ENCODE data around the gene NCOA6.

The NCOA6 gene

GRCh38 chr20:34705397-34706301, 119.8 kb downstream of the NCOA6 start:
- Histone ChIP-seq H3K9me3 (no peaks in the 10 kb centered on the region), H3K4me1 (peaks cover 0 to 37% (median 23%) of the 10 kb centered on the region in 4 donors), H3K4me3 (peak overlapping the region in 1 of 2 donors; percentile 84), H3K27me3 (no peaks in the 10 kb centered on the region), H3K27ac (peak overlapping the region; percentile 96 to 99), H3K36me3 (no peaks in the 10 kb centered on the region)
- no peak for TF ChIP-seq CTCF (IDR thresholded peaks at IDR 0.05)
- intact Hi-C loops (cut with DNase I; ENCODE audit: low total_unique reads): loop anchor here (5.0 kb wide), 2 partner anchors 128 to 148 kb away; partner anchors contain the start of gene MAP1LC3A
- peak in 1 of 2 donors; percentile 68 for DNase-seq

- Histone ChIP-seq H3K9me3 (no peaks in the 10 kb centered on the region), H3K36me3 (no peaks in the 10 kb centered on the region), H3K4me3 (peak overlapping the region; percentile 84 to 88), H3K4me1 (peaks cover 0 to 30% (median 19%) of the 10 kb centered on the region in 4 donors), H3K27ac (peak overlapping the region; percentile 96 to 99), H3K27me3 (no peaks in the 10 kb centered on the region)
- no peak for DNase-seq
- intact Hi-C loops (cut with DNase I; ENCODE audit: low total_unique reads): loop anchor here (5.0 kb wide), 2 partner anchors 128 to 148 kb away; partner anchors contain the start of gene MAP1LC3A
- TF ChIP-seq CTCF (IDR thresholded peaks at IDR 0.05): no peak
Measured at GRCh38 chr20:34705008-34705396, 120.4 kb downstream of the NCOA6 start.

GRCh38 chr20:34704177-34705007, 121.1 kb downstream of the NCOA6 start, which contains the start of gene TP53INP2:
TSS of gene TP53INP2 (plus strand) at chr20:34704344. CDS start at chr20:34708740, 4,396 bp downstream.
- intact Hi-C loops (cut with DNase I; ENCODE audit: low total_unique reads): loop anchor here (5.0 kb wide), 2 partner anchors 127 to 147 kb away; partner anchors contain the start of gene MAP1LC3A
- no peak for TF ChIP-seq CTCF (IDR thresholded peaks at IDR 0.05)
- H3K4me3 ChIP-seq: peak within 1 kb of the TSS; percentile 84 to 88
- H3K4me1 ChIP-seq: peaks cover 0 to 30% (median 19%) of the 10 kb centered on the region in 4 donors
- H3K27me3 ChIP-seq: no peaks in the 10 kb centered on the region
- DNase-seq: peak; percentile 91 to 96
- H3K9me3 ChIP-seq: no peaks in the 10 kb centered on the region
- peak within 1 kb of the TSS; percentile 96 to 99 for H3K27ac ChIP-seq
- H3K36me3 ChIP-seq: no peaks in the 10 kb centered on the region

- intact Hi-C loops (cut with DNase I; ENCODE audit: low total_unique reads): no loop called here
- no peak for TF ChIP-seq CTCF (IDR thresholded peaks at IDR 0.05)
- no peaks in the 10 kb centered on the region for H3K9me3 ChIP-seq
- DNase-seq: no peak
- no peaks in the 10 kb centered on the region for H3K27me3 ChIP-seq
- H3K4me1 ChIP-seq: peaks cover 0 to 25% (median 15%) of the 10 kb centered on the region in 4 donors
- H3K4me3 ChIP-seq: peak overlapping the region; percentile 84 to 88
- H3K36me3 ChIP-seq: no peaks in the 10 kb centered on the region
- peak overlapping the region; percentile 96 to 99 for H3K27ac ChIP-seq
Measured at GRCh38 chr20:34703424-34704176, 121.9 kb downstream of the NCOA6 start.

GRCh38 chr20:34703061-34703423, 122.4 kb downstream of the NCOA6 start:
- Histone ChIP-seq H3K4me1 (peaks cover 0 to 22% (median 15%) of the 10 kb centered on the region in 4 donors), H3K9me3 (no peaks in the 10 kb centered on the region), H3K27ac (no peak overlapping the region), H3K36me3 (no peaks in the 10 kb centered on the region), H3K4me3 (no peak overlapping the region), H3K27me3 (no peaks in the 10 kb centered on the region)
- DNase-seq: no peak
- no peak for TF ChIP-seq CTCF (IDR thresholded peaks at IDR 0.05)
- intact Hi-C loops (cut with DNase I; ENCODE audit: low total_unique reads): no loop called here
